PC-3 (cell line): Measurements from ENCODE around the gene MARCHF5. TPM values are rescaled to one million over a fixed set of nuclear protein-coding genes. Genes with fewer than 3 reads are reported as not detected.
"Not testable (repeated sequence)": the region's sequence is repeated elsewhere in the genome, so short reads cannot be mapped to it uniquely, and the experiment has no call there.

ENCODE experiments used
- ATAC-seq: fragments of 200-7000 bp; cut with Tn5 transposase; 2 replicates; pipeline ENCODE4 v1.9.1; 2020; ENCODE audit warnings: mild to moderate bottlenecking, moderate library complexity
- BruUV-seq: library from RNA; stranded (reverse); fragments of 400-500 nt; replicated peaks from 2 replicates; lab custom pipeline; 2021; lab: Mats Ljungman, UMichigan
- CTCF ChIA-PET: fragments of 300-600 bp; sonication (Branson Sonifier 250); formaldehyde crosslinking; loops from one replicate; lab custom pipeline; 2022; ENCODE audit warnings: antibody characterized with exemption; lab: Charles Lee
- POLR2A ChIA-PET: fragments of 300-600 bp; sonication (Branson Sonifier 250); formaldehyde crosslinking; loops from one replicate; lab custom pipeline; 2022; ENCODE audit warnings: antibody characterized with exemption; ENCODE audit not compliant: unreplicated experiment; lab: Charles Lee
- DNase-seq: peaks from one replicate; pipeline ENCODE4 v3.0.0-alpha.2; 2015
- H2AFZ ChIP-seq: fragments of 300-600 bp; sonication (generic); 2 replicates; pipeline ENCODE4 v1.6.0; 2016; ENCODE audit warnings: antibody characterized with exemption, low read length
- H3F3A ChIP-seq: fragments of 300-600 bp; sonication (generic); one replicate; pipeline ENCODE4 v1.6.0; 2017; ENCODE audit warnings: antibody characterized with exemption, low read length, control low read depth, mild to moderate bottlenecking; ENCODE audit not compliant: unreplicated experiment
- H3K27ac ChIP-seq: fragments of 300-600 bp; sonication (generic); 2 replicates; pipeline ENCODE4 v1.5.1; 2016; ENCODE audit warnings: mild to moderate bottlenecking, low read length
- H3K27me3 ChIP-seq: fragments of 300-600 bp; sonication (generic); 2 replicates; pipeline ENCODE4 v1.6.1; 2016; ENCODE audit warnings: low read length, mixed read lengths
- H3K36me3 ChIP-seq: fragments of 300-600 bp; sonication (generic); 2 replicates; pipeline ENCODE4 v1.6.1; 2016; ENCODE audit warnings: low read depth, mixed run types, low read length, mixed read lengths
- H3K4me1 ChIP-seq: fragments of 300-600 bp; sonication (generic); 2 replicates; pipeline ENCODE4 v1.5.1; 2016; ENCODE audit warnings: low read length; ENCODE audit not compliant: insufficient read depth
- H3K4me2 ChIP-seq: fragments of 300-600 bp; sonication (generic); 2 replicates; pipeline ENCODE4 v1.6.0; 2016; ENCODE audit warnings: low read length
- H3K4me3 ChIP-seq: fragments of 300-600 bp; sonication (generic); 2 replicates; pipeline ENCODE4 v1.5.1; 2016; ENCODE audit warnings: mild to moderate bottlenecking, low read length, mixed read lengths
- H3K79me2 ChIP-seq: fragments of 300-600 bp; sonication (generic); 2 replicates; pipeline ENCODE4 v1.6.1; 2017; ENCODE audit warnings: low read length, mixed read lengths
- H3K9ac ChIP-seq: fragments of 300-600 bp; sonication (generic); 2 replicates; pipeline ENCODE4 v1.6.0; 2016; ENCODE audit warnings: mild to moderate bottlenecking, low read length
- H3K9me2 ChIP-seq: fragments of 300-600 bp; sonication (generic); replicated peaks from 2 replicates; pipeline ENCODE4 v1.6.1; 2016; ENCODE audit warnings: mixed run types, low read length, mixed read lengths
- H3K9me3 ChIP-seq: fragments of 300-600 bp; sonication (generic); 2 replicates; pipeline ENCODE4 v1.6.1; 2016; ENCODE audit warnings: low read length, mixed read lengths
- H4K20me1 ChIP-seq: fragments of 300-600 bp; sonication (generic); 2 replicates; pipeline ENCODE4 v1.6.1; 2016; ENCODE audit warnings: low read length, mixed read lengths
- EZH2 ChIP-seq: fragments of 300-600 bp; sonication (generic); IDR thresholded peaks from one replicate; pipeline ENCODE4 v1.6.1; 2017; ENCODE audit warnings: antibody characterized with exemption, mild to moderate bottlenecking, low read length; ENCODE audit not compliant: unreplicated experiment
- EZH2phosphoT487 ChIP-seq: fragments of 300-600 bp; sonication (generic); IDR thresholded peaks from 2 replicates; pipeline ENCODE4 v1.6.1; 2018; ENCODE audit warnings: mild to moderate bottlenecking, antibody characterized with exemption, low read length, borderline replicate concordance
- intact Hi-C: fragments of 100-400 bp; cut with micrococcal nuclease; formaldehyde crosslinking; loops from 2 replicates; pipeline ENCODE4 v1.9.0; 2023
- total RNA-seq: library from RNA; depleted of rRNA; stranded (reverse); fragments of >200 nt; gene quantifications from 2 replicates; pipeline ENCODE4 v1.2.3, GENCODE V29; 2014
- TF ChIP-seq, protein P1 (sequence below): fragments of 300-600 bp; sonication (generic); conservative IDR thresholded peaks from 2 replicates; pipeline ENCODE4 v1.5.1; 2017; ENCODE audit warnings: antibody characterized with exemption, low read depth, mild to moderate bottlenecking, low read length

MARCHF5 gene
- total RNA-seq, 1 experiment from 2014 or later = 7.4 TPM

DNA sequence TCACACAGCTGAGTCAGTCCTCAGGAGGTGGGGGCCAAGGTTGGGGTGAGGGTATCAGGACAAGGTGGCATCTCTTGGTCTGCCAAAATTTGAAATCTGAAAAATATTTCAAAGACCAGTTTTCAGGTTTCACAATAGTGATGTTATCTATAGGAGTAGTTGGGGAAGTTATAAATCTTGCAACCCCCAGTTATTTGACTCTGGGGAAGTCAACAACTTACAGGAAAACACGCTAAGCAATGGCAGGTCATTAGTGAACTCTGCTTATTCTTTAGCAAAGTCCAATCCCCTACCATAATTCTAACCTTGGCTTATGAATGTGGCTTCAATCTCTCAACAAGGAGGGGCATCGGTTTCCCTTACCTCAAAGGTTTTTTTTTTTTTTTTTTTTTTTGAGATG lies 94.9 kb downstream of the MARCHF5 start:
- no TSS peak for BruUV-seq
- TF ChIP-seq EZH2 (no peak), EZH2phosphoT487 (no peak)
- TF ChIP-seq, protein P1, sequence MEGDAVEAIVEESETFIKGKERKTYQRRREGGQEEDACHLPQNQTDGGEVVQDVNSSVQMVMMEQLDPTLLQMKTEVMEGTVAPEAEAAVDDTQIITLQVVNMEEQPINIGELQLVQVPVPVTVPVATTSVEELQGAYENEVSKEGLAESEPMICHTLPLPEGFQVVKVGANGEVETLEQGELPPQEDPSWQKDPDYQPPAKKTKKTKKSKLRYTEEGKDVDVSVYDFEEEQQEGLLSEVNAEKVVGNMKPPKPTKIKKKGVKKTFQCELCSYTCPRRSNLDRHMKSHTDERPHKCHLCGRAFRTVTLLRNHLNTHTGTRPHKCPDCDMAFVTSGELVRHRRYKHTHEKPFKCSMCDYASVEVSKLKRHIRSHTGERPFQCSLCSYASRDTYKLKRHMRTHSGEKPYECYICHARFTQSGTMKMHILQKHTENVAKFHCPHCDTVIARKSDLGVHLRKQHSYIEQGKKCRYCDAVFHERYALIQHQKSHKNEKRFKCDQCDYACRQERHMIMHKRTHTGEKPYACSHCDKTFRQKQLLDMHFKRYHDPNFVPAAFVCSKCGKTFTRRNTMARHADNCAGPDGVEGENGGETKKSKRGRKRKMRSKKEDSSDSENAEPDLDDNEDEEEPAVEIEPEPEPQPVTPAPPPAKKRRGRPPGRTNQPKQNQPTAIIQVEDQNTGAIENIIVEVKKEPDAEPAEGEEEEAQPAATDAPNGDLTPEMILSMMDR = no peak
- POLR2A ChIA-PET = no interaction called here

DNA sequence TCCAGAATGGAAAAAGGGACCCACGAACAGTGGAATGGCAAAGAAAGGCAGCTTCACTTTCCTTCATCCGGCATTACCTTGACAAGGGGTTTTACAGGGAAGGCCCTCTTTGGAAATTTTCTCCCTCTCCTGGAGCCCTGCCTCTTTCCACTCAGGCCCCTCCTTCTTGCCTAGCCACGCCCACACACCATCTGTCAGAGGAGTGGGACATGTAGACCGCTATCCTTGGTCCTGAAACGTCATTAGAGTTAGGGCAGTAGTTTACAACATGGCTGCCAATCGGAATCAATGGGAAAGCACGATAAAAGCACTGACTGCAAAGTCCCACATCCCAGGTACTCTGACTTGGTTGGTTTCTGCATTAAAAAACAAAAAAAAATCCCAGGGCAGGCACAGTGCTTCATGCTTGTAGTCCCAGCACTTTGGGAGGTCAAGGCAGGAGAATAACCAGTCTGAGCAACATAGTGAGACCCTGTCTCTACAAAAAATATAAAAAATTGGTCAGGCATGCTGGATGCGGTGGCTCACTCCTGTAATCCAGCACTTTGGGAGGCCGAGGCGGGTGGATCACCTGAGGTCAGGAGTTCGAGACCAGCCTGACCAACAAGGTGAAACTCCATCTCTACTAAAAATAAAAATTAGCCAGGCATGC lies 96.4 kb downstream of the MARCHF5 start:
- no peak for TF ChIP-seq EZH2
- TF ChIP-seq, protein P1 = no peak
- no peak for TF ChIP-seq EZH2phosphoT487
- ATAC-seq (no peak), DNase-seq (peak; percentile 51)
- Histone ChIP-seq H3K9me3 (no peaks in the 10 kb centered on the region), H3K4me2 (no peak overlapping the region), H3K79me2 (no peaks in the 10 kb centered on the region), H3F3A (no peaks in the 10 kb centered on the region), H3K9me2 (no peaks in the 10 kb centered on the region), H3K27ac (no peak overlapping the region), H3K9ac (no peak overlapping the region), H3K36me3 (no peaks in the 10 kb centered on the region), H3K4me1 (no peaks in the 10 kb centered on the region), H2AFZ (no peak overlapping the region), H4K20me1 (no peaks in the 10 kb centered on the region), H3K4me3 (no peak overlapping the region), H3K27me3 (no peaks in the 10 kb centered on the region)
- BruUV-seq = no TSS peak
- intact Hi-C loops = no loop called here
- POLR2A ChIA-PET = no interaction called here
- CTCF ChIA-PET = no interaction called here

More for the DNA sequence above, 94.9 kb downstream of the MARCHF5 start:
- CTCF ChIA-PET = no interaction called here
- H2AFZ ChIP-seq = no peak overlapping the region
- H3K79me2 ChIP-seq = no peaks in the 10 kb centered on the region
- H3K36me3 ChIP-seq = no peaks in the 10 kb centered on the region
- ATAC-seq (no peak), DNase-seq (no peak)
- H3K9ac ChIP-seq = no peak overlapping the region
- H3K9me3 ChIP-seq = no peaks in the 10 kb centered on the region
- no peaks in the 10 kb centered on the region for H3K9me2 ChIP-seq
- no peaks in the 10 kb centered on the region for H3K27me3 ChIP-seq
- H3K4me3 ChIP-seq = no peak overlapping the region
- H3F3A ChIP-seq = no peaks in the 10 kb centered on the region
- no peak overlapping the region for H3K4me2 ChIP-seq
- intact Hi-C loops = no loop called here
- no peak overlapping the region for H3K27ac ChIP-seq
- no peaks in the 10 kb centered on the region for H4K20me1 ChIP-seq
- no peaks in the 10 kb centered on the region for H3K4me1 ChIP-seq

DNA sequence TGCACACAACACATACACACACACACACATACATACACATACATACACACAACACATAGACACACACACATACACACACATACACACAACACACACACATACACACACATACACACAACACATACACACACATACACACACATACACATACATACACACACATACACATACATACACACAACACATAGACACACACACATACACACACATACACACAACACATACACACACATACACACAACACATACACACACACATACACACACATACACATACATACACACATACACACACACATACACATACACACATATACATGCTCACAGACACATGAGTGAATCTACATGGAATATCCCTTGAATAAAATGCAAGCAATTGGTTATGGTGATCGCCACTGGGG lies 102.2 kb downstream of the MARCHF5 start:
- H3K9me3 ChIP-seq, H4K20me1 ChIP-seq, H3K4me2 ChIP-seq, H3K4me1 ChIP-seq, H3K9ac ChIP-seq, BruUV-seq, intact Hi-C loops, H2AFZ ChIP-seq, H3K9me2 ChIP-seq, H3K79me2 ChIP-seq, H3K27me3 ChIP-seq, H3K4me3 ChIP-seq, H3F3A ChIP-seq, POLR2A ChIA-PET, ATAC-seq, H3K36me3 ChIP-seq, H3K27ac ChIP-seq, DNase-seq, CTCF ChIA-PET: not testable (repeated sequence)
